NCI-H2029 (cell line): Measurements from ENCODE around the gene RAB3C.

ENCODE experiments used
- DNase-seq: peaks from one replicate; lab custom pipeline; 2025; lab: John Stamatoyannopoulos, UW

RAB3C gene

GRCh38 chr5:58834242-58835225, 251.7 kb downstream of the RAB3C start:
- no peak for DNase-seq

- DNase-seq = no peak
Measured at GRCh38 chr5:58836351-58836750, 253.5 kb downstream of the RAB3C start.

GRCh38 chr5:58838729-58839128, 255.9 kb downstream of the RAB3C start:
- DNase-seq = no peak

- DNase-seq = no peak
Measured at GRCh38 chr5:58842852-58843251, 260.0 kb downstream of the RAB3C start.

- DNase-seq = no peak
Measured at GRCh38 chr5:58844395-58844794, 261.5 kb downstream of the RAB3C start.

- no peak for DNase-seq
Measured at GRCh38 chr5:58847041-58847440, 264.2 kb downstream of the RAB3C start.

GRCh38 chr5:58849223-58849622, 266.3 kb downstream of the RAB3C start:
- DNase-seq = no peak

- DNase-seq = no peak
Measured at GRCh38 chr5:58849921-58850667, 267.2 kb downstream of the RAB3C start.

- DNase-seq = no peak
Measured at GRCh38 chr5:58851153-58851552, 268.3 kb downstream of the RAB3C start.

- no peak for DNase-seq
Measured at GRCh38 chr5:58851571-58851970, 268.7 kb downstream of the RAB3C start.

GRCh38 chr5:58852566-58852965, 269.7 kb downstream of the RAB3C start:
- no peak for DNase-seq

GRCh38 chr5:58854441-58854840, 271.6 kb downstream of the RAB3C start:
- DNase-seq = no peak

- no peak for DNase-seq
Measured at GRCh38 chr5:58855851-58856739, 273.2 kb downstream of the RAB3C start.

- DNase-seq = no peak
Measured at GRCh38 chr5:58857609-58858008, 274.7 kb downstream of the RAB3C start.

GRCh38 chr5:58860680-58861079, 277.8 kb downstream of the RAB3C start:
- no peak for DNase-seq

GRCh38 chr5:58868931-58869330, 286.1 kb downstream of the RAB3C start:
- no peak for DNase-seq

- DNase-seq = peak; percentile 10
Measured at GRCh38 chr5:58871648-58872242, 288.9 kb downstream of the RAB3C start.

GRCh38 chr5:58872670-58873273, 289.9 kb downstream of the RAB3C start:
- DNase-seq = no peak

- DNase-seq = no peak
Measured at GRCh38 chr5:58875599-58875998, 292.7 kb downstream of the RAB3C start.

- DNase-seq = no peak
Measured at GRCh38 chr5:58885260-58885659, 302.4 kb downstream of the RAB3C start.
